Mesenchymal stem cell (in vitro differentiated cells and primary cell): Measurements from ENCODE around the gene C12orf75.

Experiments used
- DNase-seq: peaks from one replicate; pipeline ENCODE4 v3.0.0-alpha.2; 2013
- H2AFZ ChIP-seq: one replicate; pipeline ENCODE4 v1.6.1; 2013; ENCODE audit warnings: low read depth, mild to moderate bottlenecking, control low read depth, inconsistent platforms, low read length, moderate library complexity
- H2AK5ac ChIP-seq: 2 replicates; pipeline ENCODE4 v1.6.1; 2013; ENCODE audit warnings: low read length, moderate library complexity, mild to moderate bottlenecking, inconsistent platforms; ENCODE audit not compliant: severe bottlenecking
- H2BK120ac ChIP-seq: one replicate; pipeline ENCODE4 v1.6.1; 2013; ENCODE audit warnings: low read depth, mild to moderate bottlenecking, inconsistent platforms, low read length, moderate library complexity
- H2BK12ac ChIP-seq, 2 experiments: one replicate each; pipeline ENCODE4 v1.6.1; 2013; ENCODE audit warnings: inconsistent platforms in 2 of 2, low read length in 2 of 2, mild to moderate bottlenecking in 2 of 2, moderate library complexity in 2 of 2, control low read depth in 1 of 2
- H2BK15ac ChIP-seq: one replicate; pipeline ENCODE4 v1.6.1; 2013; ENCODE audit warnings: mild to moderate bottlenecking, low read depth, inconsistent platforms; ENCODE audit not compliant: poor library complexity, severe bottlenecking
- H2BK5ac ChIP-seq: 2 replicates; pipeline ENCODE4 v1.6.1; 2013; ENCODE audit warnings: low read depth, mild to moderate bottlenecking, low read length, control low read depth, inconsistent platforms; ENCODE audit not compliant: poor library complexity, severe bottlenecking
- H3K14ac ChIP-seq, 2 experiments: one replicate each; pipeline ENCODE4 v1.6.1; 2013; ENCODE audit warnings: inconsistent platforms in 2 of 2, low read length in 2 of 2, control low read depth in 1 of 2, mild to moderate bottlenecking in 1 of 2, moderate library complexity in 1 of 2
- H3K18ac ChIP-seq, 2 experiments: one replicate each; pipeline ENCODE4 v1.6.1; 2013; ENCODE audit warnings: inconsistent platforms in 2 of 2, low read length in 2 of 2, control low read depth in 1 of 2, low read depth in 1 of 2, mild to moderate bottlenecking in 1 of 2
- H3K23ac ChIP-seq, 2 experiments: one replicate each; pipeline ENCODE4 v1.6.1; 2013; ENCODE audit warnings: inconsistent platforms in 2 of 2, low read length in 2 of 2, mild to moderate bottlenecking in 2 of 2, moderate library complexity in 2 of 2, control low read depth in 1 of 2
- H3K27ac ChIP-seq: 2 replicates; pipeline ENCODE4 v1.5.1; 2013; ENCODE audit warnings: mild to moderate bottlenecking, moderate library complexity, low read length, control low read depth, inconsistent platforms; ENCODE audit not compliant: poor library complexity, severe bottlenecking
- H3K27me3 ChIP-seq, 2 experiments: 2 replicates each; pipeline versions ENCODE4 v1.6.1 to v1.7.0; 2013; ENCODE audit warnings: low read length in 2 of 2, mild to moderate bottlenecking in 2 of 2, moderate library complexity in 2 of 2, control low read depth in 1 of 2, inconsistent platforms in 1 of 2; ENCODE audit not compliant: control insufficient read depth in 1 of 2, insufficient read depth in 1 of 2
- H3K36me3 ChIP-seq, 2 experiments: 2 replicates each; pipeline versions ENCODE4 v1.6.1 to v1.7.0; 2013; ENCODE audit warnings: low read length in 2 of 2, control low read depth in 1 of 2, inconsistent platforms in 1 of 2, low read depth in 1 of 2, mild to moderate bottlenecking in 1 of 2; ENCODE audit not compliant: insufficient read depth in 2 of 2, control insufficient read depth in 1 of 2
- H3K4ac ChIP-seq, 2 experiments: one replicate each; pipeline ENCODE4 v1.6.1; 2013; ENCODE audit warnings: inconsistent platforms in 2 of 2, low read length in 2 of 2, mild to moderate bottlenecking in 2 of 2, moderate library complexity in 2 of 2, control low read depth in 1 of 2, low read depth in 1 of 2
- H3K4me1 ChIP-seq: 2 replicates; pipeline ENCODE4 v1.6.1; 2013; ENCODE audit warnings: low read depth, low read length, control low read depth; ENCODE audit not compliant: control insufficient read depth, insufficient read depth
- H3K4me2 ChIP-seq: 2 replicates; pipeline ENCODE4 v1.6.1; 2013; ENCODE audit warnings: low read length, mild to moderate bottlenecking, inconsistent platforms; ENCODE audit not compliant: poor library complexity, severe bottlenecking
- H3K4me3 ChIP-seq, 2 experiments: 2 replicates each; pipeline versions ENCODE4 v1.5.1 to v1.7.0; 2013; ENCODE audit warnings: low read length in 2 of 2, mild to moderate bottlenecking in 2 of 2, control low read depth in 1 of 2, low read depth in 1 of 2; ENCODE audit not compliant: insufficient read depth in 1 of 2
- H3K79me1 ChIP-seq: replicated peaks from 2 replicates; pipeline ENCODE4 v1.6.1; 2013; ENCODE audit warnings: mild to moderate bottlenecking, control low read depth, low read length, inconsistent platforms; ENCODE audit not compliant: poor library complexity, severe bottlenecking
- H3K9ac ChIP-seq: 2 replicates; pipeline ENCODE4 v1.7.0; 2013; ENCODE audit warnings: mild to moderate bottlenecking, low read length, moderate library complexity
- H3K9me3 ChIP-seq: 2 replicates; pipeline ENCODE4 v1.7.0; 2013; ENCODE audit warnings: mild to moderate bottlenecking, low read length; ENCODE audit not compliant: control insufficient read depth
- H4K8ac ChIP-seq: one replicate; pipeline ENCODE4 v1.6.1; 2013; ENCODE audit warnings: inconsistent platforms, mild to moderate bottlenecking, low read length, moderate library complexity
- H4K91ac ChIP-seq: one replicate; pipeline ENCODE4 v1.6.1; 2013; ENCODE audit warnings: mild to moderate bottlenecking, low read length, inconsistent platforms
- WGBS: methylation state at CpG from one replicate; pipeline ENCODE4 v1.1.7; 2013; ENCODE audit warnings: mixed read lengths; 5-methylcytosine and 5-hydroxymethylcytosine counted together

Gene C12orf75

DNA sequence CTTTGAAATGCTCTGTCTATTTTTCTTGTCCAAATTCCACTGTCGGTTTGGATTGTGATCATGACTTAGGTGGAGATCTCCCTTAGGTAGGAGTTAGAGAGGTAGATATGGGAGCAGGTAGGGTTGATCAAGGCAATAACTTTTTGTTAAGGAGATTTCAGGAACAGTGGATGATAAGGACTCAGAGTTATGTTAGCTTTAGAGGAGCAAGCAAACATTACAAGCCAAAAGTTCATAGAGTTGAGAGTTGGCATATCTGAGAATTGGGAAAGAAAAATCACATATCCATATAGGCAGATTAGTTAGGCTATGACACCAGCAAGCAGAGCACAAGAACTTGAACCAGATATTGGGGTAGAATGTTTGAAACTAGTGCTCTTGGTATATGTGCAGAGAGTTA lies 43.1 kb upstream of the C12orf75 start:
- no peak overlapping the region for H4K91ac ChIP-seq
- H2AK5ac ChIP-seq = no peak overlapping the region
- H3K18ac ChIP-seq = no peak overlapping the region
- no peaks in the 10 kb centered on the region for H3K9me3 ChIP-seq
- no peak overlapping the region for H3K27ac ChIP-seq
- no peak overlapping the region for H2BK15ac ChIP-seq
- no peak overlapping the region for H3K23ac ChIP-seq
- H3K4me3 ChIP-seq = no peak overlapping the region
- 95% methylated on average over 1 of the region's 1 CpG for WGBS
- no peak overlapping the region for H4K8ac ChIP-seq
- no peaks in the 10 kb centered on the region for H3K79me1 ChIP-seq
- no peaks in the 10 kb centered on the region for H3K36me3 ChIP-seq
- H3K27me3 ChIP-seq = no peaks in the 10 kb centered on the region
- H3K14ac ChIP-seq = no peak overlapping the region
- no peak overlapping the region for H3K4me2 ChIP-seq
- DNase-seq = no peak
- no peak overlapping the region for H2BK120ac ChIP-seq
- H2BK12ac ChIP-seq = no peak overlapping the region
- no peaks in the 10 kb centered on the region for H3K4me1 ChIP-seq
- no peak overlapping the region for H2AFZ ChIP-seq
- H3K4ac ChIP-seq = no peak overlapping the region
- H3K9ac ChIP-seq = no peak overlapping the region
- no peak overlapping the region for H2BK5ac ChIP-seq

GRCh38 chr12:105288311-105288996 lies 42.0 kb upstream of the C12orf75 start:
- H4K8ac ChIP-seq = no peak overlapping the region
- no peak overlapping the region for H4K91ac ChIP-seq
- no peak overlapping the region for H2BK12ac ChIP-seq
- no peak overlapping the region for H3K4me2 ChIP-seq
- no peaks in the 10 kb centered on the region for H3K27me3 ChIP-seq
- H3K4ac ChIP-seq = no peak overlapping the region
- no peak overlapping the region for H2BK5ac ChIP-seq
- H3K9ac ChIP-seq = no peak overlapping the region
- no peak overlapping the region for H3K18ac ChIP-seq
- H2BK15ac ChIP-seq = no peak overlapping the region
- no peak for DNase-seq
- no peak overlapping the region for H3K27ac ChIP-seq
- no peaks in the 10 kb centered on the region for H3K36me3 ChIP-seq
- no peaks in the 10 kb centered on the region for H3K4me1 ChIP-seq
- WGBS = 83% methylated on average over 3 of the region's 3 CpGs
- no peak overlapping the region for H3K4me3 ChIP-seq
- H2AFZ ChIP-seq = no peak overlapping the region
- no peaks in the 10 kb centered on the region for H3K9me3 ChIP-seq
- H2BK120ac ChIP-seq = no peak overlapping the region
- H3K79me1 ChIP-seq = no peaks in the 10 kb centered on the region
- no peak overlapping the region for H3K23ac ChIP-seq
- no peak overlapping the region for H3K14ac ChIP-seq
- H2AK5ac ChIP-seq = no peak overlapping the region

- no peak overlapping the region for H4K91ac ChIP-seq
- H4K8ac ChIP-seq = no peak overlapping the region
- H3K9me3 ChIP-seq = no peaks in the 10 kb centered on the region
- no peak overlapping the region for H2BK5ac ChIP-seq
- no peak overlapping the region for H2AK5ac ChIP-seq
- H3K18ac ChIP-seq = no peak overlapping the region
- no peak overlapping the region for H3K27ac ChIP-seq
- no peaks in the 10 kb centered on the region for H3K27me3 ChIP-seq
- no peaks in the 10 kb centered on the region for H3K79me1 ChIP-seq
- H3K23ac ChIP-seq = no peak overlapping the region
- no peak overlapping the region for H2BK15ac ChIP-seq
- H3K4me1 ChIP-seq = no peaks in the 10 kb centered on the region
- H2AFZ ChIP-seq = no peak overlapping the region
- no peak overlapping the region for H2BK120ac ChIP-seq
- 75% methylated on average over 4 of the region's 6 CpGs for WGBS
- DNase-seq = peak; percentile 12
- no peak overlapping the region for H3K14ac ChIP-seq
- H3K4me2 ChIP-seq = no peak overlapping the region
- H3K4ac ChIP-seq = no peak overlapping the region
- no peak overlapping the region for H3K4me3 ChIP-seq
- no peaks in the 10 kb centered on the region for H3K36me3 ChIP-seq
- H2BK12ac ChIP-seq = no peak overlapping the region
- H3K9ac ChIP-seq = no peak overlapping the region
These were observed 41.2 kb upstream of the C12orf75 start for GRCh38 chr12:105289114-105289904.

DNA sequence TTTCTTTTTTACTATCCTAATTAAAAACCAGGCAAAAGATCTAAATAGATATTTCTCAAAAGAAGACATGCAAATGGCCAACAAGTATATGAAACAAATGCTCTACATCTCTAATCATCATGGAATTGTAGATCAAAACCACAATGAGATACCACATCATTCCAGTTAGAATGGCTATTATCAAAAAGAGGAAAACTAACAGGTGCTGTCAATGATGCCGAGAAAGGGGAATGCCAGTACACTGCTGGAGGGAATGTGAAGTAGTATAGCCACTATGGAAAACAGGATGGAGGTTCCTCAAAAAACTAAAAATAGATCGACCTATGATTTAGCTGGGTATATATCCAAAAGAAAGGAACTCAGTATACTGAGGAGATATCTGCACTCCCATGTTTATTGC lies 39.0 kb upstream of the C12orf75 start:
- Histone ChIP-seq H3K14ac (no peak overlapping the region), H3K9ac (no peak overlapping the region)

More for the DNA sequence above, 39.0 kb upstream of the C12orf75 start:
- H4K8ac ChIP-seq = no peak overlapping the region
- H3K27me3 ChIP-seq = no peaks in the 10 kb centered on the region
- H3K79me1 ChIP-seq = no peaks in the 10 kb centered on the region
- 100% methylated on average over 2 of the region's 2 CpGs for WGBS
- H3K23ac ChIP-seq = no peak overlapping the region
- no peaks in the 10 kb centered on the region for H3K4me1 ChIP-seq
- H2AFZ ChIP-seq = no peak overlapping the region
- H2AK5ac ChIP-seq = no peak overlapping the region
- no peak for DNase-seq
- no peak overlapping the region for H2BK12ac ChIP-seq
- no peak overlapping the region for H4K91ac ChIP-seq
- H3K4ac ChIP-seq = no peak overlapping the region
- H3K4me2 ChIP-seq = no peak overlapping the region
- H2BK120ac ChIP-seq = no peak overlapping the region
- H2BK15ac ChIP-seq = no peak overlapping the region
- H2BK5ac ChIP-seq = no peak overlapping the region
- no peaks in the 10 kb centered on the region for H3K9me3 ChIP-seq
- H3K18ac ChIP-seq = no peak overlapping the region
- no peaks in the 10 kb centered on the region for H3K36me3 ChIP-seq
- H3K4me3 ChIP-seq = no peak overlapping the region
- H3K27ac ChIP-seq = no peak overlapping the region
